CD14-positive monocyte (primary cell): ENCODE data around the gene MTSS2. TPM values are rescaled to one million over a fixed set of nuclear protein-coding genes. Genes with fewer than 3 reads are reported as not detected.
"Not testable (repeated sequence)": the region's sequence is repeated elsewhere in the genome, so short reads cannot be mapped to it uniquely, and the experiment has no call there.

Experiments used
- DNase-seq, 3 donors: peaks; one replicate each; pipeline ENCODE4 v3.0.0-alpha.2; 2011 to 2022
- H2AFZ ChIP-seq: 2 replicates; pipeline ENCODE4 v1.6.0; 2012; ENCODE audit warnings: mild to moderate bottlenecking, low read depth, low read length, inconsistent platforms; ENCODE audit not compliant: insufficient read depth, poor library complexity, severe bottlenecking
- H3K27ac ChIP-seq, 2 donors: 1 replicate in 1 of 2; 2 replicates in 1 of 2; pipeline ENCODE4 v1.5.1; 2012 to 2013; ENCODE audit warnings: low read length in 2 of 2, control low read depth in 1 of 2, inconsistent platforms in 1 of 2, low read depth in 1 of 2, mild to moderate bottlenecking in 1 of 2
- H3K27me3 ChIP-seq, 2 donors: one replicate each; pipeline versions ENCODE4 v1.6.0 to v1.6.1; 2011 to 2013; ENCODE audit warnings: low read length in 2 of 2; ENCODE audit not compliant: control insufficient read depth in 2 of 2, insufficient read depth in 2 of 2
- H3K36me3 ChIP-seq, 2 donors: replicated peaks in 1 of 2; 1 replicate in 1 of 2; 2 replicates in 1 of 2; pipeline versions ENCODE4 v1.5.1 to v1.6.1; 2012 to 2013; ENCODE audit warnings: low read length in 2 of 2, control low read depth in 1 of 2, inconsistent platforms in 1 of 2, mild to moderate bottlenecking in 1 of 2; ENCODE audit not compliant: insufficient read depth in 2 of 2, control insufficient read depth in 1 of 2
- H3K4me1 ChIP-seq, 2 donors: 1 replicate in 1 of 2; 2 replicates in 1 of 2; pipeline versions ENCODE4 v1.5.1 to v1.6.1; 2012 to 2013; ENCODE audit warnings: low read length in 2 of 2, control low read depth in 1 of 2, inconsistent platforms in 1 of 2, mild to moderate bottlenecking in 1 of 2, moderate library complexity in 1 of 2; ENCODE audit not compliant: insufficient read depth in 2 of 2, control insufficient read depth in 1 of 2
- H3K4me2 ChIP-seq: replicated peaks from 2 replicates; pipeline ENCODE3; 2012; ENCODE audit warnings: low read length, moderate library complexity, mild to moderate bottlenecking; ENCODE audit not compliant: poor library complexity, severe bottlenecking; ENCODE audit errors: extremely low read depth
- H3K4me3 ChIP-seq, 3 experiments: fragments of 200-600 bp in 1 of 3; sonication (generic) in 1 of 3; replicated peaks in 1 of 3; 1 replicate in 2 of 3; 2 replicates in 1 of 3; pipeline ENCODE4 v1.5.1; 2011 to 2013; ENCODE audit warnings: low read length in 3 of 3, mild to moderate bottlenecking in 3 of 3, control low read depth in 2 of 3, low read depth in 2 of 3, inconsistent platforms in 1 of 3, moderate library complexity in 1 of 3
- H3K79me2 ChIP-seq: 2 replicates; pipeline ENCODE4 v1.6.0; 2012; ENCODE audit warnings: mild to moderate bottlenecking, control low read depth, inconsistent platforms, low read length, moderate library complexity; ENCODE audit not compliant: insufficient read depth
- H3K9ac ChIP-seq: 2 replicates; pipeline ENCODE4 v1.6.0; 2017; ENCODE audit warnings: low read length, mild to moderate bottlenecking; ENCODE audit not compliant: insufficient read depth, poor library complexity, severe bottlenecking
- H3K9me3 ChIP-seq, 2 donors: replicated peaks in 1 of 2; 1 replicate in 1 of 2; 2 replicates in 1 of 2; pipeline versions ENCODE4 v1.5.1 to v1.6.1; 2012 to 2013; ENCODE audit warnings: low read length in 2 of 2, control low read depth in 1 of 2; ENCODE audit not compliant: control insufficient read depth in 1 of 2, insufficient read depth in 1 of 2
- H4K20me1 ChIP-seq: 2 replicates; pipeline ENCODE4 v1.6.0; 2012; ENCODE audit warnings: mild to moderate bottlenecking, low read length, control low read depth, moderate library complexity; ENCODE audit not compliant: insufficient read depth
- H3K27ac Mint-ChIP-seq, 7 donors: one replicate each; pipeline ENCODE4 v1.8.0; 2020; ENCODE audit warnings: mild to moderate bottlenecking in 7 of 7, mixed read lengths in 7 of 7, moderate library complexity in 6 of 7, inconsistent platforms in 2 of 7
- H3K27me3 Mint-ChIP-seq, 3 donors: one replicate each; pipeline ENCODE4 v1.8.0; 2021 to 2022; ENCODE audit warnings: low read depth in 3 of 3, mild to moderate bottlenecking in 3 of 3, mixed read lengths in 3 of 3, moderate library complexity in 3 of 3, inconsistent platforms in 1 of 3
- H3K36me3 Mint-ChIP-seq, 2 donors: one replicate each; pipeline ENCODE4 v1.8.0; 2020; ENCODE audit warnings: mixed read lengths in 2 of 2, inconsistent platforms in 1 of 2, mild to moderate bottlenecking in 1 of 2
- H3K4me1 Mint-ChIP-seq: one replicate; pipeline ENCODE4 v1.8.0; 2020; ENCODE audit warnings: mild to moderate bottlenecking, mixed read lengths
- H3K4me3 Mint-ChIP-seq, 2 donors: one replicate each; pipeline ENCODE4 v1.8.0; 2020; ENCODE audit warnings: mild to moderate bottlenecking in 2 of 2, mixed read lengths in 2 of 2, moderate library complexity in 1 of 2
- H3K9me3 Mint-ChIP-seq, 7 donors: one replicate each; pipeline ENCODE4 v1.8.0; 2020 to 2022; ENCODE audit warnings: mixed read lengths in 7 of 7, mild to moderate bottlenecking in 6 of 7, moderate library complexity in 6 of 7, inconsistent platforms in 2 of 7
- CTCF ChIP-seq: fragments of 200-600 bp; IDR thresholded peaks from one replicate; pipeline ENCODE4 v1.8.0; 2022; ENCODE audit warnings: antibody characterized with exemption, mild to moderate bottlenecking
- WGBS: methylation state at CpG from one replicate; pipeline ENCODE4 v1.1.5; 2013; ENCODE audit warnings: missing lambda C conversion rate; ENCODE audit not compliant: insufficient coverage; 5-methylcytosine and 5-hydroxymethylcytosine counted together
- intact Hi-C, 2 donors: fragments of 100-400 bp; cut with micrococcal nuclease; formaldehyde crosslinking; loops; one replicate each; pipeline versions ENCODE4 v1.15.0 to v1.15.1; 2023
- polyA plus RNA-seq, 3 donors: library from polyadenylated mRNA; depleted of rRNA in 1 of 3; unstranded in 2 of 3; stranded (reverse) in 1 of 3; fragments of 300-500 nt in 2 of 3; fragments of >200 nt in 1 of 3; fragmentation: Illumina TruSeq in 2 of 3; gene quantifications; 1 replicate in 2 of 3; 2 replicates in 1 of 3; pipeline ENCODE4 v1.2.3, GENCODE V29; 2012 to 2021

The MTSS2 gene
- polyA plus RNA-seq, 3 donors, result 1.5 TPM; not detected in 2

GRCh38 chr16:70644763-70645597 is 40.9 kb downstream of the MTSS2 start:
- Mint-ChIP-seq H3K9me3 (peaks cover 0 to 3% (median 0%) of the 10 kb centered on the region in 7 donors), H3K4me3 (no peak overlapping the region), H3K36me3 (no peaks in the 10 kb centered on the region), H3K4me1 (no peaks in the 10 kb centered on the region), H3K27me3 (peaks cover 3 to 5% (median 5%) of the 10 kb centered on the region in 3 donors), H3K27ac (no peak overlapping the region)
- no peaks in the 10 kb centered on the region for H3K4me1 ChIP-seq
- intact Hi-C loops, result no loop called here
- no peak for DNase-seq
- H2AFZ ChIP-seq, result no peak overlapping the region
- H3K4me3 ChIP-seq, result no peak overlapping the region
- no peak overlapping the region for H3K27ac ChIP-seq
- no peaks in the 10 kb centered on the region for H3K9me3 ChIP-seq
- no peaks in the 10 kb centered on the region for H3K36me3 ChIP-seq
- H4K20me1 ChIP-seq, result no peaks in the 10 kb centered on the region
- H3K4me2 ChIP-seq, result no peak overlapping the region
- H3K9ac ChIP-seq, result no peak overlapping the region
- TF ChIP-seq CTCF, result no peak
- 89% methylated on average over 7 of the region's 10 CpGs for WGBS
- no peaks in the 10 kb centered on the region for H3K27me3 ChIP-seq
- H3K79me2 ChIP-seq, result no peaks in the 10 kb centered on the region

GRCh38 chr16:70643264-70643663 is 42.6 kb downstream of the MTSS2 start:
- H3K36me3 ChIP-seq, H3K27me3 Mint-ChIP-seq, H3K36me3 Mint-ChIP-seq, H3K4me1 Mint-ChIP-seq, H3K27ac ChIP-seq, H3K4me2 ChIP-seq, H3K4me3 ChIP-seq, H3K27me3 ChIP-seq, intact Hi-C loops, H3K9me3 Mint-ChIP-seq, H3K9me3 ChIP-seq, H3K4me3 Mint-ChIP-seq, H4K20me1 ChIP-seq, H3K4me1 ChIP-seq, H2AFZ ChIP-seq, H3K9ac ChIP-seq, H3K79me2 ChIP-seq, H3K27ac Mint-ChIP-seq, DNase-seq: not testable (repeated sequence)
- WGBS, result 95% methylated on average over 4 of the region's 7 CpGs
